ENCODE data around the gene MAB21L4.

- no peak for TF ChIP-seq CTCF (IDR thresholded peaks at IDR 0.05; ENCODE audit: low read depth, low read length, poor library complexity, severe bottlenecking)
- no peak for TF ChIP-seq EZH2phosphoT487 (IDR thresholded peaks at IDR 0.05; ENCODE audit: borderline replicate concordance, low read length)
Measured at GRCh38 chr2:240904216-240905175, 8.5 kb upstream of the MAB21L4 start.

Measured in DOHH2 (cell line).